ENCODE results near the gene ABCA4.

Gene ABCA4

DNA sequence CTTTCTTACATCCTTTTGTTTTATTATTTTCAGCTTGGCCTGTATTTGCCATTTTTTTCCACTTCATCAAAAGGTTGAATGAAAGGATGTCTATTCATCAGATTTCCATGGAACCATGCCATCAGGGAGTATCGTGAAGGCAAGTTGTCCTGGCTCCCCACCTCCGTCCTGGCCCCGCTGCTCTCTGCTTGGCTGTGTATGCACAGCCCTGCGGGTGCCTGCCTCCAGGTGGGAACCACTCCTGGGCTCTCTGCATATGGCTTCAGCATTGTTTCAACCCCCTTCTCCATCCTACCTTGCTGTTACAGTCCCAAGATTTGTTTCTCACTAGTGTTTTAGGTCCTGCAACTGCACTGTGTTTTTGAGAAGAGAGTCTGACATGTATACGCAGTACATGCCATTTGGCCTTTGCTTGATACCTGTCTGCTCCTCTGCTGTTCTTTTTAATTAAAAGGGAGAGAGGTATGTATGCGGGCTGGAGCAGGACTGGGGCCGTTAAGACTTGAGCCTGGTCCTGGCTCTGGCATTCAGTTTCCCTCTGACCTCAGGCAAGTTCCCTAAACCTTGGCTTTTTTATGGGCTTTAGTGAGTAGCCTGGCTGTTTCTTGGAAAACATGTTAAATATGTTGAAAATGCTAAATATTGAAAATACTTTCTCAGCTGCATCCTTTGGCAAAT, 141.8 kb downstream of the ABCA4 start:
- TF ChIP-seq, protein P1, sequence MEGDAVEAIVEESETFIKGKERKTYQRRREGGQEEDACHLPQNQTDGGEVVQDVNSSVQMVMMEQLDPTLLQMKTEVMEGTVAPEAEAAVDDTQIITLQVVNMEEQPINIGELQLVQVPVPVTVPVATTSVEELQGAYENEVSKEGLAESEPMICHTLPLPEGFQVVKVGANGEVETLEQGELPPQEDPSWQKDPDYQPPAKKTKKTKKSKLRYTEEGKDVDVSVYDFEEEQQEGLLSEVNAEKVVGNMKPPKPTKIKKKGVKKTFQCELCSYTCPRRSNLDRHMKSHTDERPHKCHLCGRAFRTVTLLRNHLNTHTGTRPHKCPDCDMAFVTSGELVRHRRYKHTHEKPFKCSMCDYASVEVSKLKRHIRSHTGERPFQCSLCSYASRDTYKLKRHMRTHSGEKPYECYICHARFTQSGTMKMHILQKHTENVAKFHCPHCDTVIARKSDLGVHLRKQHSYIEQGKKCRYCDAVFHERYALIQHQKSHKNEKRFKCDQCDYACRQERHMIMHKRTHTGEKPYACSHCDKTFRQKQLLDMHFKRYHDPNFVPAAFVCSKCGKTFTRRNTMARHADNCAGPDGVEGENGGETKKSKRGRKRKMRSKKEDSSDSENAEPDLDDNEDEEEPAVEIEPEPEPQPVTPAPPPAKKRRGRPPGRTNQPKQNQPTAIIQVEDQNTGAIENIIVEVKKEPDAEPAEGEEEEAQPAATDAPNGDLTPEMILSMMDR (IDR thresholded peaks at IDR 0.05; ENCODE audit: borderline replicate concordance, insufficient read depth, low read depth, low read length), result no peak
- no peak overlapping the region for H3K4me3 ChIP-seq (ENCODE audit: low read depth, low read length)

DNA sequence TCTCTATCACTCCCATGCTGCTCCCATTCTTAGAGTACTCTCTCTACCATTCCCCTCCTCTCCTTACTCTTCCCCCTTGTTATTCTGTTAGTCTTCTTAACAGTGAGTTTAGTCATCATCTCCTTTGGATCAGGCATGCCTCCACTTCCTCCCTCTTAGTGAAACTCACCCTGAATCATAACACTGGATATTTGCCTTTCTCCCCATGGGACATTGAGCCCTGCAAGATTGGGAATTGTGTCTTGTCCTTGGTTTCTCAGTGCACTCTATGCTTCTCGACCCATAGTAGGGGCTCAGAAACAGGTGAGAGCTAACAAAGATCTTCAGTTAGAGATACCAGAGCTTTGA, 143.4 kb downstream of the ABCA4 start:
- no peak overlapping the region for H3K4me3 ChIP-seq (ENCODE audit: low read depth, low read length)
- TF ChIP-seq, protein P1 (IDR thresholded peaks at IDR 0.05; ENCODE audit: borderline replicate concordance, insufficient read depth, low read depth, low read length), result no peak

GRCh38 chr1:93976711-93977597, 144.0 kb downstream of the ABCA4 start:
- TF ChIP-seq, protein P1 (IDR thresholded peaks at IDR 0.05; ENCODE audit: borderline replicate concordance, insufficient read depth, low read depth, low read length), result no peak
- H3K4me3 ChIP-seq (ENCODE audit: low read depth, low read length), result no peak overlapping the region

- no peak overlapping the region for H3K4me3 ChIP-seq (ENCODE audit: low read depth, low read length)
- TF ChIP-seq, protein P1 (IDR thresholded peaks at IDR 0.05; ENCODE audit: borderline replicate concordance, insufficient read depth, low read depth, low read length), result no peak
These were observed 144.7 kb downstream of the ABCA4 start for GRCh38 chr1:93976291-93976690.

DNA sequence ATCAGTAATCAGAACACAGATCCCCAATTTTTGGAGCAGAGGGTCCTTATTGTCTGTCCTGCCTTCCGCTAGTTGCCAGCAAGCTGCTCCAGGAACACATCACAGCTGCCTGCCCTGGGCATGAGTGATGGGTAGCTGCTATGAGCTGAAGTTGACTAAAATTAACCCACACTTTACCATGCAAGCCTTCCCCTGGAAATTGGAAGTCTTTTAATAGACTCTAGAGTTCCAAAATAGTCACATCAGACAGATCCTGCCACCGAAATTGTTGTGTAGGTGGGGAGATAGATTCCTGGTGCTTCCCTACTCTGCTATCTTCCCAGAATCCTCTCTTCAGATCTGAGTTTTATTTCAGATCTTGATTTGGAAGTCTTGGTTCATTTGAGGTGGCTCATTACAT, 148.6 kb downstream of the ABCA4 start:
- no peak overlapping the region for H3K4me3 ChIP-seq (ENCODE audit: low read depth, low read length)
- TF ChIP-seq, protein P1 (IDR thresholded peaks at IDR 0.05; ENCODE audit: borderline replicate concordance, insufficient read depth, low read depth, low read length), result no peak

- TF ChIP-seq, protein P1 (IDR thresholded peaks at IDR 0.05; ENCODE audit: borderline replicate concordance, insufficient read depth, low read depth, low read length), result no peak
- H3K4me3 ChIP-seq (ENCODE audit: low read depth, low read length), result no peak overlapping the region
These were observed 151.1 kb downstream of the ABCA4 start for GRCh38 chr1:93969887-93970286.

GRCh38 chr1:93969371-93969770, 151.6 kb downstream of the ABCA4 start:
- TF ChIP-seq, protein P1 (IDR thresholded peaks at IDR 0.05; ENCODE audit: borderline replicate concordance, insufficient read depth, low read depth, low read length), result no peak
- H3K4me3 ChIP-seq (ENCODE audit: low read depth, low read length), result no peak overlapping the region
